ENCODE measurements around the gene OR51Q1.

Gene OR51Q1, protein sequence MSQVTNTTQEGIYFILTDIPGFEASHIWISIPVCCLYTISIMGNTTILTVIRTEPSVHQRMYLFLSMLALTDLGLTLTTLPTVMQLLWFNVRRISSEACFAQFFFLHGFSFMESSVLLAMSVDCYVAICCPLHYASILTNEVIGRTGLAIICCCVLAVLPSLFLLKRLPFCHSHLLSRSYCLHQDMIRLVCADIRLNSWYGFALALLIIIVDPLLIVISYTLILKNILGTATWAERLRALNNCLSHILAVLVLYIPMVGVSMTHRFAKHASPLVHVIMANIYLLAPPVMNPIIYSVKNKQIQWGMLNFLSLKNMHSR

GRCh38 chr11:5421811-5422210, at the start of gene OR51Q1:
Gene OR51Q1 (plus strand): TSS chr11:5422111. CDS start chr11:5422201, 90 bp downstream.
- DNase-seq (ENCODE audit: low read depth in 3 of 3) = no peak

- peak in 2 of 3 donors; percentile 6 to 8 for DNase-seq (ENCODE audit: low read depth in 3 of 3)
These were observed 41.1 kb upstream of the OR51Q1 start for GRCh38 chr11:5380740-5381342.

GRCh38 chr11:5383576-5383975, 38.3 kb upstream of the OR51Q1 start, which contains the start of gene OR51M1:
Gene OR51M1 (plus strand): TSS chr11:5383812. CDS start chr11:5389399, 5,587 bp downstream.
- no peak for DNase-seq (ENCODE audit: low read depth in 3 of 3)

DNA sequence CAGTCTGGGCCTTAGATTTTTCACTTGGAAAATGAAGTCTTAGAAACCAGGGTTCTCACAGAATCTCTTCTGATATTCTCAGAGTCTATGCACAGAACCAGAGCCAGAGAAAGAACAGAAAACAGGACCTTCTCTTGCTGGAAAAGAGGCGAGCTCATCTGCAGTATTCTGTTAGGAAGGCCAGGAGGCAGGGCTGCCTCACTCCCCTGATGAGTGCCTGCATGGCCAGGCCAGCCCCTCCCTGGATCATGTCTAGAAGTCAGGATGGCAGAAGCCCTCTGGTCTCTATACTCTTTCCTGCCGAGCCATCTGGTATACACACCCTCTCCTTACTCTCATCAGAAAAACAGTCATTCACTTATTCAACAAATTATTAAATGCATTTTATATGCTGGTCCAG, 37.6 kb upstream of the OR51Q1 start:
- no peak for DNase-seq (ENCODE audit: low read depth in 3 of 3)

GRCh38 chr11:5390210-5390609, 31.7 kb upstream of the OR51Q1 start:
- no peak for DNase-seq (ENCODE audit: low read depth in 3 of 3)

DNA sequence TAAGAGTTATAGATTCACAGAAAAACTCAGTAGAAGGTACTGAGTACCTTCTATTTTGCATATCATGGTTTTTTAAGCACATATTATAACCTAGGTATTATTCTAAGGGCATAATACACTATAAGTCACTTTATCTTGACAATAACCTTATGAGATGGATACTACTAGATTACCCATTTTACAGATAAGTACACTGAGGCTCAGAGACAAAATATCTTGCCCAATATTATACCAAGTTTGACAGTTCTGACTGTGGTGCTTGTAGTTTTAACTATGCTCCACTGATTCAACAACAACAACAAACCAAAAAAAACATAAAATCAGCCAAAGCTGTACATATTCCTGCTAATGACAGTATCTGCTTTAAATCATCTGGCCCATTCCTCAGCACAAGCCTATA, 27.8 kb upstream of the OR51Q1 start:
- no peak for DNase-seq (ENCODE audit: low read depth in 3 of 3)

DNA sequence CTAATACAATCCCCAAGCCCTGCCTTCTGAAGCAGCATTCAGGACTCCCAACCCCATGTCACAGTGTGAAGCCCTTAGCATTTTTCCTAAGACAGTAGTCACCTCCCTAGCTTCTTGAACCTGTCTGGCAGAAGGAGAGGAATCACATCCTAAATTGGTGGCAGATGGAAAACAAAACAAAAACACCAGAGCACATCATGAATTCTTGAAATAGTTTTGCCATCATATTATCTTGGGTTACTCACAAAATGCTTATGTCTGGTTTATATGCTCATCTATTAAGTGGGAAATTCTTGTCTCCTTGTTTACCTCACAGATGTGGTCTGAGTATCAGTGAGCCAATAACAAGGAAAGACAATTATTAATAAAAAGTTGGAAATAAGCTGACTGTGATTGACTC, 23.0 kb upstream of the OR51Q1 start:
- DNase-seq (ENCODE audit: low read depth in 3 of 3) = no peak

DNA sequence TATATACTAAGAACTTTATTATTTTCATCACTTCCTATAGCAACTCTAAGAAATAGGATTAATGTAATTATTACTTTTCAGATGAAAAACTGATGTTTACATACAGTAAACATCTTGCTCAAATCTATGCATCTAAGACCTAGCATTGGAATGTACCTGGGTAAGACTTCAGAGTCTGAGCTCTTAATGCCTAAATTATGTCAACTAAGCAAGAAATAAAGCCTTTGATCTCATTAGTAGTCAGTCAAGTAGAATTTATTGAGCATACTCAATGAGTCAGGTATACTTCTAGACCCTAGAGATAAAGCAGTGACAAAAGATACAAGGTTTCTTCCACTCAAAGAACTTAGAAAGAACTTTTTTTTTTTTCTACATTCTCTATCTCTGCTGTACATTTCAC, 16.7 kb upstream of the OR51Q1 start:
- no peak for DNase-seq (ENCODE audit: low read depth in 3 of 3)

- DNase-seq (ENCODE audit: low read depth in 3 of 3) = no peak
These were observed 918 bp upstream of the OR51Q1 start for GRCh38 chr11:5420993-5421392.

GRCh38 chr11:5423131-5423530, 1.2 kb downstream of the OR51Q1 start:
- DNase-seq (ENCODE audit: low read depth in 3 of 3) = no peak

DNA sequence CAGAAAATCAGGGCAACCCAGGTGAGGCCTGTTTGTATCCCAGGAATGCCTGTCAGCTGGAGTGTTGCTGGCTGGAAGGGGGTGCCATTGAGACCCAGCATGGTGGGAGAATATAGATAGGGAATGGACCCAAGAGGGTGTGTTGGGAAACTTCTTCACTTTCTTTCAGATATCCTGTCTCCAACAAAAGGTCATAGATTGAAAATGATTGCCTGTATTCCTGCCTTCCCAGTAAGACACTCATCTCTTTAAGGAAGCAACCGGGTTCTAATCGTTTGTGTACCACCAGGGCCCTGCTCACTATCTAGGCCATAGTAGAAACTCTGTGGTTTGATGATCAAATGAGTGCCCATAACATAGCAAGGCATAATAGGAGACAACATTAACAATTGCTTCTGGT, 19.5 kb downstream of the OR51Q1 start, which contains the start of gene OR51I1:
TSS of gene OR51I1 (minus strand) at position 101 of the 400 bp plus-strand sequence. CDS start at position 101, 0 bp downstream.
- DNase-seq (ENCODE audit: low read depth in 3 of 3) = no peak

GRCh38 chr11:5443835-5444393, 22.0 kb downstream of the OR51Q1 start:
- no peak for DNase-seq (ENCODE audit: low read depth in 3 of 3)

GRCh38 chr11:5449023-5449422, 27.1 kb downstream of the OR51Q1 start, which contains the start of gene OR51I2:
Gene OR51I2 (plus strand): TSS chr11:5449323. CDS start chr11:5453489, 4,166 bp downstream.
- no peak for DNase-seq (ENCODE audit: low read depth in 3 of 3)

DNA sequence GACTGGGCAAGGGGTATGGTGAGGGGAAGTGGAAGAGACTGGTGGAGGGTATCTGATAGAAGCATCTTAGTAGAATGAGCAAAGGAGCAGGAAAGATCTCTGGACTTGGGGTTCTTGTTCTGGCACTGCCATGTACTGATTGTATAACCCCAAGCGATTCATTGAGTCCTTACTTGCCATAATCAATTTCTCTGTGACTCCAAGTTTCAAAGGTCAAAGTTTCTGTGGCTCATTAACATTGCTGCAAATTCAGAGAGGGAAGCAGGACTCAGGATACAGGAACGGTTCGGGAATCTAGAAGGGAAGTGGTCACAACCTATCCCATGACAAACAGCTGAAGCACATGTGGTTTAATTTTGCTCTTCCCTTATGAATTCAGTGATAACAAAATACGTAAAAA, 27.5 kb downstream of the OR51Q1 start:
- DNase-seq (ENCODE audit: low read depth in 3 of 3) = no peak

GRCh38 chr11:5460983-5461621, 39.2 kb downstream of the OR51Q1 start:
- no peak for DNase-seq (ENCODE audit: low read depth in 3 of 3)

- no peak for DNase-seq (ENCODE audit: low read depth in 3 of 3)
These were observed 45.6 kb downstream of the OR51Q1 start for GRCh38 chr11:5467527-5467926.
